ENCODE results near the gene NDE1.

NDE1 gene

DNA sequence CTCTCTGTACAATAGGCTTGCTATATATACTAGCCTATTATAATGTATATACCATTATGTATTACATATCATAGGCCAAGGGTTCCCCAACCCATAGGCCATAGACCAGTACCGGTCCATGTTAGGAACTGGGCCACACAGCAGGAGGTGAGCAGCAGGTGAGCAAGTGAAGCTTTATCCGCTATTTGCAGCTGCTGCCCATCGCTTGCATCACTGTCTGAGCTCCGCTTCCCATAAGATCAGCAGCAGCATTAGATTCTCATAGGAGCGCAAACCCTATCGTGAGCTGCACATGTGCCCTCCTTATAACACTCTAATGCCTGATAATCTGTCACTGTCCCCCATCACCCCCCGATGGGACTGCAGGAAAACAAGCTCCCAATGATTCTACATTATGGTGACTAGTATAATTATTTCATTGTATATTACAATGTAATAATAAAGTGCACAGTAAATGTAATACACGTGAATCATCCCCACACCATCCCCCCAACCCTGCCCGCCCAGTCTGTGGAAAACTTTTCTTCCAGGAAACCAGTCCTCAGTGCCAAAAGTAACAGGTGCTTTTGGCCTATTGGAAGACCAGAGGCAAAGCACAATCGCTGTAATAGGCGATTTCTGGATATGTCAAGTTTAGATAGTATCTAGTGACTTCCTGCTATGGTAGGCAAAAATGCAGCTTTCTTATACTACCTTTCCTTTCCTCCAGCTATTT lies 122.7 kb downstream of the NDE1 start:
- no peak for DNase-seq

DNA sequence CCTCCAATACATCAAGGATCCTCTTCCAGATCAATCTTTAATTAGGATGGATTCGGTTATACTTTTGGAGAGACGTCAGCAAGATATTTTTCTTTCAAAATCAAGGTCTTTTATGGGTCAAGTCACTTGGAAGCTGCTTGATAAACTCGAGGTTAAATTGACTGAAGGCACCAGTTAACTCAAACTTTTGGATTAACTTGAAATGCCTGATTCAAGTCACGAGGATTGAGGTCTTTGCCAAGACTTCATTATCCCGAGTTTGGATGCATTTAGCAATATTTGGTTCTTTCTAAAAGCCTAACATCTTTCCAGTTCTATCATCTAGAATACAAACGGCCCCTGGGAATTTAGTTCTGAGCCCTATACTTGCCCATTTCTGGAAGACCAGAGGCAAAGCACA lies 123.9 kb downstream of the NDE1 start:
- DNase-seq: no peak

DNA sequence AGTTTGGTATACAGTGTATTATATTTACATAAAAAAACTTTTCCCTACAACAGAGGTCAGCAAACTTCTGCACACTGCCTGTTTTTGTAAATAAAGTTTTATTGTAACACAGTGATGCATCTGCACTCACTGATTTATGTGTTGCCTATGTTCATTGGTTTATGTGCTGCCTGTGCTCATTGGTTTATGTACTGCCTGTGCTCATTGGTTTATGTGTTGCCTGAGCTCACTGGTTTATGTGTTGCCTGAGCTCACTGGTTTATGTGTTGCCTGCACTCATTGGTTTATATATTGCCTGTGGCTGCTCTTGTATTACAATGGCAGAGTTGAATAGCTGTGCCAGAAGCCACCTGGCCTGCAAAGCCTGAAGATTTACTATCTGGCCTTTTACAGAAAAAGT lies 125.2 kb downstream of the NDE1 start:
- no peak for DNase-seq

DNA sequence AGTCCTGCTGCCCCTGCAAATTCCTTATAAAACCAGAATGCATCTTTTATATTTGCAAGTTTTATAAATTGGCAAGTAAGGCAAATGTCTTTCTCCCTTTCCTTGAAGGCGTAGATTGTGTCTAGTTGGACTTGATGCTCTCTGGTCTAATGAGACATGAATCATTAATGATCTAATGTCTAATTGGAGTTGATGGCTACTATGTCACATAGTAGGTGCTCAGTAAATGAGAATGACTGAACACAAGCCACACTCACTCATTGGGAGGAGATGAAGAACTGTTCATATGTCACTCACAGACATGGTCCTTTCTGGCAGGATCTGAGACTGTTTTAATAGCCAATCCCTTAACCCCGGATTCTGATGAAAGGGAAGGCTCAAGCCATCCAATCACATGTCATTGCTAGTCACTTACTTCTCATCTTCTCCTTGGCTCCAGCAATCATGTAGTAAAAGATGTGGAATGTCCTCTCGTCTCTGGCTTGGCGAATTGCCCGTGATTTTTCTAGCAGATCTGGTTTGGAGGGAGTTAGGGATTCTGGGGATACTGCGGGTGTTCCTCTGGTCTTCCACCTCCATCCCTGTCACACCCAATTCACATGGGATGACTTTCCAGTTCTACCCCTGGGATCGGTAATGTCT lies 125.7 kb downstream of the NDE1 start:
- DNase-seq: no peak

Measured in activated T-cell treated with anti-CD3 and anti-CD28 coated beads for 4 hours (primary cell).